GM23338 (cell line): ENCODE results near the gene QRFP. TPM values are rescaled to one million over a fixed set of nuclear protein-coding genes. Genes with fewer than 3 reads are reported as not detected.
"Not testable (repeated sequence)": the region's sequence is repeated elsewhere in the genome, so short reads cannot be mapped to it uniquely, and the experiment has no call there.

Experiments
- ATAC-seq: fragments of 200-7000 bp; cut with Tn5 transposase; 3 replicates; pipeline ENCODE4 v1.9.1; 2020
- DNase-seq: peaks from one replicate; pipeline ENCODE4 v3.0.0-alpha.2; 2015; ENCODE audit warnings: low spot score
- H2AFZ ChIP-seq: fragments of 200-600 bp; sonication (generic); 2 replicates; pipeline ENCODE4 v1.8.0; 2016; ENCODE audit warnings: antibody characterized with exemption, mild to moderate bottlenecking, moderate library complexity
- H3F3A ChIP-seq: fragments of 200-600 bp; sonication (generic); replicated peaks from 2 replicates; pipeline ENCODE4 v1.8.0; 2017; ENCODE audit warnings: antibody characterized with exemption, mixed run types, low read depth
- H3K27ac ChIP-seq: fragments of 200-600 bp; sonication (generic); 2 replicates; pipeline ENCODE4 v1.6.1; 2016; ENCODE audit warnings: low read depth
- H3K27me3 ChIP-seq: fragments of 200-600 bp; sonication (generic); 2 replicates; pipeline ENCODE4 v1.8.0; 2016; ENCODE audit warnings: mild to moderate bottlenecking, mixed run types, moderate library complexity; ENCODE audit not compliant: insufficient read depth
- H3K36me3 ChIP-seq: fragments of 200-600 bp; sonication (generic); 2 replicates; pipeline ENCODE4 v1.8.0; 2016; ENCODE audit warnings: mild to moderate bottlenecking; ENCODE audit not compliant: insufficient read depth
- H3K4me1 ChIP-seq: fragments of 200-600 bp; sonication (generic); 2 replicates; pipeline ENCODE4 v1.8.0; 2016; ENCODE audit warnings: mild to moderate bottlenecking, moderate library complexity; ENCODE audit not compliant: insufficient read depth
- H3K4me2 ChIP-seq: fragments of 200-600 bp; sonication (generic); 2 replicates; pipeline ENCODE4 v1.7.1; 2017; ENCODE audit warnings: mixed run types
- H3K4me3 ChIP-seq: fragments of 200-600 bp; sonication (generic); 2 replicates; pipeline ENCODE4 v1.6.1; 2016; ENCODE audit warnings: mixed run types
- H3K79me2 ChIP-seq: fragments of 200-600 bp; sonication (generic); replicated peaks from 2 replicates; pipeline ENCODE4 v1.8.0; 2017; ENCODE audit warnings: mild to moderate bottlenecking; ENCODE audit not compliant: insufficient read depth
- H3K9me2 ChIP-seq: fragments of 200-600 bp; sonication (generic); 2 replicates; pipeline ENCODE4 v1.8.0; 2017; ENCODE audit not compliant: insufficient read depth
- H4K20me1 ChIP-seq: fragments of 200-600 bp; sonication (generic); replicated peaks from 2 replicates; pipeline ENCODE4 v1.8.0; 2017; ENCODE audit warnings: mild to moderate bottlenecking; ENCODE audit not compliant: insufficient read depth
- H3K27ac Mint-ChIP-seq: 2 replicates; pipeline ENCODE4 v1.8.0; 2020; ENCODE audit warnings: inconsistent platforms, mild to moderate bottlenecking, moderate library complexity, mixed read lengths
- H3K27me3 Mint-ChIP-seq: 3 replicates; pipeline ENCODE4 v1.8.0; 2022; ENCODE audit warnings: low read depth, mild to moderate bottlenecking, moderate library complexity, mixed read lengths, inconsistent platforms; ENCODE audit not compliant: insufficient read depth, poor library complexity
- H3K36me3 Mint-ChIP-seq: 3 replicates; pipeline ENCODE4 v1.8.0; 2021; ENCODE audit warnings: low read depth, mild to moderate bottlenecking, inconsistent platforms, moderate library complexity, mixed read lengths
- H3K4me1 Mint-ChIP-seq: 3 replicates; pipeline ENCODE4 v1.8.0; 2020; ENCODE audit warnings: mild to moderate bottlenecking, inconsistent platforms, mixed read lengths
- H3K4me3 Mint-ChIP-seq: 3 replicates; pipeline ENCODE4 v1.8.0; 2021; ENCODE audit warnings: moderate library complexity, mild to moderate bottlenecking, inconsistent platforms, mixed read lengths
- H3K9me3 Mint-ChIP-seq: 3 replicates; pipeline ENCODE4 v1.8.0; 2020; ENCODE audit warnings: moderate library complexity, mild to moderate bottlenecking, inconsistent platforms, mixed read lengths
- CREB1 ChIP-seq: fragments of 250-450 bp; sonication (Bioruptor Pico); IDR thresholded peaks from 2 replicates; pipeline ENCODE4 v1.5.0; 2020; ENCODE audit warnings: low read depth, mild to moderate bottlenecking, moderate library complexity
- EZH2 ChIP-seq: fragments of 200-600 bp; sonication (generic); IDR thresholded peaks from one replicate; pipeline ENCODE4 v1.8.0; 2017; ENCODE audit warnings: antibody characterized with exemption, mild to moderate bottlenecking, low read depth; ENCODE audit not compliant: unreplicated experiment
- EZH2phosphoT487 ChIP-seq: fragments of 200-600 bp; sonication (generic); IDR thresholded peaks from one replicate; pipeline ENCODE4 v1.8.1; 2018; ENCODE audit warnings: antibody characterized with exemption; ENCODE audit not compliant: unreplicated experiment
- NANOG ChIP-seq: IDR thresholded peaks from 2 replicates; pipeline ENCODE4 v1.6.1; 2016; ENCODE audit warnings: antibody characterized with exemption, borderline replicate concordance
- ZNF114 ChIP-seq: fragments of 250-450 bp; sonication (Bioruptor Pico); IDR thresholded peaks from 2 replicates; pipeline ENCODE4 v1.5.0; 2020; ENCODE audit warnings: mild to moderate bottlenecking, moderate library complexity
- polyA plus RNA-seq: library from polyadenylated mRNA; unstranded; fragments of >200 nt; fragmentation: Nextera tagmentation; extraction: Ambion mirVana; gene quantifications from 2 replicates; pipeline ENCODE4 v1.2.1, GENCODE V29; 2016
- total RNA-seq: library from RNA; depleted of rRNA; stranded (reverse); fragments of >200 nt; shearing (Covaris generic); gene quantifications from 2 replicates; pipeline ENCODE4 v1.2.3, GENCODE V29; 2014
- TF ChIP-seq, protein P1 (sequence below): IDR thresholded peaks from 2 replicates; pipeline ENCODE4 v1.6.1; 2016; ENCODE audit warnings: antibody characterized with exemption
- TF ChIP-seq, protein P2 (sequence below), 2 experiments: fragments of 200-600 bp in 1 of 2; sonication (generic) in 1 of 2; conservative IDR thresholded peaks; 2 replicates each; pipeline versions ENCODE4 v1.5.1 to v1.6.1; 2016 to 2017; ENCODE audit warnings: antibody characterized with exemption in 2 of 2, low read depth in 2 of 2, mild to moderate bottlenecking in 2 of 2, moderate library complexity in 1 of 2
- TF ChIP-seq, protein P3 (sequence below): fragments of 250-450 bp; sonication (Bioruptor Pico); IDR thresholded peaks from 2 replicates; pipeline ENCODE4 v1.5.0; 2020; ENCODE audit warnings: mild to moderate bottlenecking, moderate library complexity

Gene QRFP
- total and polyA plus RNA-seq, 2 experiments from 2014 or later, result not detected

DNA sequence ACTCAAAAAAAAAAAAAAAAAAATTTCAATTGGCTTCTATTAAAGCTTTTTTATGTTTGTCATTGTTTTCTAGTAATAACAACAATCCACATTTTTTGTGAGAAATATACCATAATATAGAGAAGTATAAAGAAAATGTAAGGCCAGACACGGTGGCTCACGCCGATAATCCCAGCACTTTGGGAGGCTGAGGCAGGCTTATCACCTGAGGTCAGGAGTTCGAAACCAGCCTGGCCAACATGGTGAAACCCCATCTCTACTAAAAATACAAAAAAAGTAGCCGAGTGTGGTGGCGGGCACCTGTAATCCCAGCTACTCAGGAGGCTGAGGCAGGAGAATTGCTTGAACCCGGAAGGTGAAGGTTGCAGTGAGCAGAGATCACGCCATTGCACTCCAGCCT lies 48.1 kb downstream of the QRFP start:
- not testable (repeated sequence) for H3K4me3 Mint-ChIP-seq, H3K4me3 ChIP-seq, H3K27ac Mint-ChIP-seq, H3K36me3 Mint-ChIP-seq, H3K9me2 ChIP-seq, H3K9me3 Mint-ChIP-seq, H3F3A ChIP-seq, H3K27me3 Mint-ChIP-seq, H2AFZ ChIP-seq, H3K36me3 ChIP-seq, ATAC-seq, DNase-seq, H3K27me3 ChIP-seq
- Histone ChIP-seq H3K4me2 (0 out of 2 replicates have a peak overlapping the region, but pooled peaks have one; percentile 47), H3K27ac (peak overlapping the region; percentile 96), H4K20me1 (peaks cover 32% of the 10 kb centered on the region), H3K4me1 (peaks cover 58% of the 10 kb centered on the region), H3K79me2 (peaks cover 94% of the 10 kb centered on the region)
- peaks cover 45% of the 10 kb centered on the region for H3K4me1 Mint-ChIP-seq

DNA sequence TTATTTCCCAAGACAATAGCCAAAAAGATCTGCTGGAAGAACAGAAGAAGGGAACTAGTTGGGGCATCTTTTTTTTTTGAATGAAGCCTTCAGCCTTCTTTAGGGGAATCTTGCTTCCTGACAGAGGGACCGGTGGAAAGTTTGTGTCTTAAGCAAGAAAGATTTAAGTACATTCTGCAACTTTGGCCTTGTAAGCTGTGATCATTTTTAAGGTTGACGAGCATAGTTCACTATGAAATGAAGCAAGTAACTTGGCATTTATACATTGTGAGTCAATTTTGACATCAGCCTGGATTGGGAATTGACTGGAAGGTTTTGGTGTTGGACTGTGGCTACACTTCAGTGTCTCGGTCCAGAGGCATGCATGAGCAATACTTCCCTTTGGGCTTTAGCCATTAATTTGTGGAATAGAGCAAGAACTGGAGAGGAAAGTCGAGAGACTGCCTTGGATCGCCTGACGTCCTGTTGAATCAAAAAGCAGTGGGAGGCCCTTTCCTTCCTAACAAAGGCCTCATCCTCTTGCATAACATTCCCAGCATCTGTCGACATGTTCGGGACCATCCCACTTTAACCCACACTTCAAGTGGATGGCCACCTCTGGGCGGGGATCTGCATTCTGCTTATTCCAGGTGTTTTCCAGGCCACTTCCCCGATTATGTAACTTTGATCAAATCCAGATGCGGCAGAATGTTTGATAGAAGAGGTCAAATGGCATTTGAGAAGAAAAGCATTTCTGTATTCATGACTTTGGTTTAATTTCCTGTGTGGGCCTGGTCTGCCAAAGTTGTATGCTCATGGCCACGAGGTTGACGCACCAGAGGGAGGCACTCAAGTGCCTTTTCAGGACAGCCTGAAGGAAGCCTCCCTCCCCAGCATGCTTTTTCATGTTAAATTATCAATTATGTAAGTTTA lies 49.0 kb downstream of the QRFP start:
- peaks cover 5% of the 10 kb centered on the region for H3K27me3 Mint-ChIP-seq
- no peak overlapping the region for H3K4me3 Mint-ChIP-seq
- H3K4me1 Mint-ChIP-seq, result peaks cover 55% of the 10 kb centered on the region
- no peaks in the 10 kb centered on the region for H3K9me3 Mint-ChIP-seq
- H3K36me3 Mint-ChIP-seq, result peaks cover 5% of the 10 kb centered on the region
- Histone ChIP-seq H2AFZ (no peak overlapping the region), H3K27ac (peak overlapping the region; percentile 96), H3K79me2 (peaks cover 94% of the 10 kb centered on the region), H4K20me1 (peaks cover 30% of the 10 kb centered on the region), H3K4me3 (peak overlapping the region; percentile 5; the same call in 1 of the 2 replicates), H3K4me2 (peak overlapping the region; percentile 47), H3K27me3 (no peaks in the 10 kb centered on the region), H3F3A (peaks cover 9% of the 10 kb centered on the region; the same call in 1 of the 2 replicates), H3K9me2 (no peaks in the 10 kb centered on the region), H3K36me3 (no peaks in the 10 kb centered on the region), H3K4me1 (peaks cover 63% of the 10 kb centered on the region)
- ATAC-seq, result peak; percentile 74
- TF ChIP-seq, protein P1, sequence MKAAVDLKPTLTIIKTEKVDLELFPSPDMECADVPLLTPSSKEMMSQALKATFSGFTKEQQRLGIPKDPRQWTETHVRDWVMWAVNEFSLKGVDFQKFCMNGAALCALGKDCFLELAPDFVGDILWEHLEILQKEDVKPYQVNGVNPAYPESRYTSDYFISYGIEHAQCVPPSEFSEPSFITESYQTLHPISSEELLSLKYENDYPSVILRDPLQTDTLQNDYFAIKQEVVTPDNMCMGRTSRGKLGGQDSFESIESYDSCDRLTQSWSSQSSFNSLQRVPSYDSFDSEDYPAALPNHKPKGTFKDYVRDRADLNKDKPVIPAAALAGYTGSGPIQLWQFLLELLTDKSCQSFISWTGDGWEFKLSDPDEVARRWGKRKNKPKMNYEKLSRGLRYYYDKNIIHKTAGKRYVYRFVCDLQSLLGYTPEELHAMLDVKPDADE, result no peak
- TF ChIP-seq NANOG (no peak), ZNF114 (peak; percentile 14; the same call in 1 of the 2 replicates), CREB1 (CRISPR knock-in tag) (0 out of 2 replicates have a peak, but pooled peaks have one; percentile 10), EZH2phosphoT487 (no peak), EZH2 (no peak)
- TF ChIP-seq, protein P2, sequence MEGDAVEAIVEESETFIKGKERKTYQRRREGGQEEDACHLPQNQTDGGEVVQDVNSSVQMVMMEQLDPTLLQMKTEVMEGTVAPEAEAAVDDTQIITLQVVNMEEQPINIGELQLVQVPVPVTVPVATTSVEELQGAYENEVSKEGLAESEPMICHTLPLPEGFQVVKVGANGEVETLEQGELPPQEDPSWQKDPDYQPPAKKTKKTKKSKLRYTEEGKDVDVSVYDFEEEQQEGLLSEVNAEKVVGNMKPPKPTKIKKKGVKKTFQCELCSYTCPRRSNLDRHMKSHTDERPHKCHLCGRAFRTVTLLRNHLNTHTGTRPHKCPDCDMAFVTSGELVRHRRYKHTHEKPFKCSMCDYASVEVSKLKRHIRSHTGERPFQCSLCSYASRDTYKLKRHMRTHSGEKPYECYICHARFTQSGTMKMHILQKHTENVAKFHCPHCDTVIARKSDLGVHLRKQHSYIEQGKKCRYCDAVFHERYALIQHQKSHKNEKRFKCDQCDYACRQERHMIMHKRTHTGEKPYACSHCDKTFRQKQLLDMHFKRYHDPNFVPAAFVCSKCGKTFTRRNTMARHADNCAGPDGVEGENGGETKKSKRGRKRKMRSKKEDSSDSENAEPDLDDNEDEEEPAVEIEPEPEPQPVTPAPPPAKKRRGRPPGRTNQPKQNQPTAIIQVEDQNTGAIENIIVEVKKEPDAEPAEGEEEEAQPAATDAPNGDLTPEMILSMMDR (conservative IDR thresholded peaks at IDR 0.05; ENCODE audit: low read depth in 2 of 2), result peak; percentile 45 to 57
- TF ChIP-seq, protein P3, sequence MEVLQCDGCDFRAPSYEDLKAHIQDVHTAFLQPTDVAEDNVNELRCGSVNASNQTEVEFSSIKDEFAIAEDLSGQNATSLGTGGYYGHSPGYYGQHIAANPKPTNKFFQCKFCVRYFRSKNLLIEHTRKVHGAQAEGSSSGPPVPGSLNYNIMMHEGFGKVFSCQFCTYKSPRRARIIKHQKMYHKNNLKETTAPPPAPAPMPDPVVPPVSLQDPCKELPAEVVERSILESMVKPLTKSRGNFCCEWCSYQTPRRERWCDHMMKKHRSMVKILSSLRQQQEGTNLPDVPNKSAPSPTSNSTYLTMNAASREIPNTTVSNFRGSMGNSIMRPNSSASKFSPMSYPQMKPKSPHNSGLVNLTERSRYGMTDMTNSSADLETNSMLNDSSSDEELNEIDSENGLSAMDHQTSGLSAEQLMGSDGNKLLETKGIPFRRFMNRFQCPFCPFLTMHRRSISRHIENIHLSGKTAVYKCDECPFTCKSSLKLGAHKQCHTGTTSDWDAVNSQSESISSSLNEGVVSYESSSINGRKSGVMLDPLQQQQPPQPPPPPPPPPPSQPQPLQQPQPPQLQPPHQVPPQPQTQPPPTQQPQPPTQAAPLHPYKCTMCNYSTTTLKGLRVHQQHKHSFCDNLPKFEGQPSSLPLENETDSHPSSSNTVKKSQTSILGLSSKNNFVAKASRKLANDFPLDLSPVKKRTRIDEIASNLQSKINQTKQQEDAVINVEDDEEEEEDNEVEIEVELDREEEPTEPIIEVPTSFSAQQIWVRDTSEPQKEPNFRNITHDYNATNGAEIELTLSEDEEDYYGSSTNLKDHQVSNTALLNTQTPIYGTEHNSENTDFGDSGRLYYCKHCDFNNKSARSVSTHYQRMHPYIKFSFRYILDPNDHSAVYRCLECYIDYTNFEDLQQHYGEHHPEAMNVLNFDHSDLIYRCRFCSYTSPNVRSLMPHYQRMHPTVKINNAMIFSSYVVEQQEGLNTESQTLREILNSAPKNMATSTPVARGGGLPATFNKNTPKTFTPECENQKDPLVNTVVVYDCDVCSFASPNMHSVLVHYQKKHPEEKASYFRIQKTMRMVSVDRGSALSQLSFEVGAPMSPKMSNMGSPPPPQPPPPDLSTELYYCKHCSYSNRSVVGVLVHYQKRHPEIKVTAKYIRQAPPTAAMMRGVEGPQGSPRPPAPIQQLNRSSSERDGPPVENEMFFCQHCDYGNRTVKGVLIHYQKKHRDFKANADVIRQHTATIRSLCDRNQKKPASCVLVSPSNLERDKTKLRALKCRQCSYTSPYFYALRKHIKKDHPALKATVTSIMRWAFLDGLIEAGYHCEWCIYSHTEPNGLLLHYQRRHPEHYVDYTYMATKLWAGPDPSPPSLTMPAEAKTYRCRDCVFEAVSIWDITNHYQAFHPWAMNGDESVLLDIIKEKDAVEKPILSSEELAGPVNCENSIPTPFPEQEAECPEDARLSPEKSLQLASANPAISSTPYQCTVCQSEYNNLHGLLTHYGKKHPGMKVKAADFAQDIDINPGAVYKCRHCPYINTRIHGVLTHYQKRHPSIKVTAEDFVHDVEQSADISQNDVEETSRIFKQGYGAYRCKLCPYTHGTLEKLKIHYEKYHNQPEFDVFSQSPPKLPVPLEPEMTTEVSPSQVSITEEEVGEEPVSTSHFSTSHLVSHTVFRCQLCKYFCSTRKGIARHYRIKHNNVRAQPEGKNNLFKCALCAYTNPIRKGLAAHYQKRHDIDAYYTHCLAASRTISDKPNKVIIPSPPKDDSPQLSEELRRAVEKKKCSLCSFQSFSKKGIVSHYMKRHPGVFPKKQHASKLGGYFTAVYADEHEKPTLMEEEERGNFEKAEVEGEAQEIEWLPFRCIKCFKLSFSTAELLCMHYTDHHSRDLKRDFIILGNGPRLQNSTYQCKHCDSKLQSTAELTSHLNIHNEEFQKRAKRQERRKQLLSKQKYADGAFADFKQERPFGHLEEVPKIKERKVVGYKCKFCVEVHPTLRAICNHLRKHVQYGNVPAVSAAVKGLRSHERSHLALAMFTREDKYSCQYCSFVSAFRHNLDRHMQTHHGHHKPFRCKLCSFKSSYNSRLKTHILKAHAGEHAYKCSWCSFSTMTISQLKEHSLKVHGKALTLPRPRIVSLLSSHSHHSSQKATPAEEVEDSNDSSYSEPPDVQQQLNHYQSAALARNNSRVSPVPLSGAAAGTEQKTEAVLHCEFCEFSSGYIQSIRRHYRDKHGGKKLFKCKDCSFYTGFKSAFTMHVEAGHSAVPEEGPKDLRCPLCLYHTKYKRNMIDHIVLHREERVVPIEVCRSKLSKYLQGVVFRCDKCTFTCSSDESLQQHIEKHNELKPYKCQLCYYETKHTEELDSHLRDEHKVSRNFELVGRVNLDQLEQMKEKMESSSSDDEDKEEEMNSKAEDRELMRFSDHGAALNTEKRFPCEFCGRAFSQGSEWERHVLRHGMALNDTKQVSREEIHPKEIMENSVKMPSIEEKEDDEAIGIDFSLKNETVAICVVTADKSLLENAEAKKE (CRISPR knock-in tag), result no peak
- peak; percentile 86 for DNase-seq
- H3K27ac Mint-ChIP-seq, result peak overlapping the region; percentile 93
